ENCODE data around the gene NPW. TPM values are rescaled to one million over a fixed set of nuclear protein-coding genes. Genes with fewer than 3 reads are reported as not detected.

NPW gene
- total RNA-seq, 1 donor from 2014 or later: 0.17 TPM

- DNase-seq: no peak
Observed at GRCh38 chr16:1984347-1985225, 35.0 kb upstream of the NPW start.

DNA sequence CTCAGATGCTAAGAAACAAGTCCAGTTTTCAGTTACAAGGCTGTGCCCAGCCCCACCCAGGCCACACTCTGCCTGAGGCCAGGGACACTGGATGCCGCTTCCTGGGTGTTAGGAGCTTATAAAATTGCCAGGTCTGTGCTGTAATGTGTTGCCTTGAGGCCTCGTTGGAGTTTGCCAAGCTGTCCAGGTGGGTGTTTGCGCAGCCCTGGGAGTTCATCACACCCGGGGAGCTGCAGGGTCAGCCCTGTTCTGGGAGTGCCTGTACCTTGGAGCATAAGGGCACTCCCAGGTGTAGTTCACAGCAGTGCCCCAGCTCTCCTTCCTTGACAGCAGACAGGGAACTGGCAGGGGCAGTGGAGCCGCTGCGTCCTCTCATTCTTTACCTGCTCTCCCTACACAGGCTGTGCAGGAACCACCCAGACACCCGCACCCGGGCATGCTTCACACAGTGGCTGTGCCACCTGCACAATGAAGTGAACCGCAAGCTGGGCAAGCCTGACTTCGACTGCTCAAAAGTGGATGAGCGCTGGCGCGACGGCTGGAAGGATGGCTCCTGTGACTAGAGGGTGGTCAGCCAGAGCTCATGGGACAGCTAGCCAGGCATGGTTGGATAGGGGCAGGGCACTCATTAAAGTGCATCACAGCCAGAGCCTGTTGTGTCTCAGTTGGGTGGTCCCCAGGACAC lies 34.0 kb upstream of the NPW start:
- no peak for DNase-seq

DNA sequence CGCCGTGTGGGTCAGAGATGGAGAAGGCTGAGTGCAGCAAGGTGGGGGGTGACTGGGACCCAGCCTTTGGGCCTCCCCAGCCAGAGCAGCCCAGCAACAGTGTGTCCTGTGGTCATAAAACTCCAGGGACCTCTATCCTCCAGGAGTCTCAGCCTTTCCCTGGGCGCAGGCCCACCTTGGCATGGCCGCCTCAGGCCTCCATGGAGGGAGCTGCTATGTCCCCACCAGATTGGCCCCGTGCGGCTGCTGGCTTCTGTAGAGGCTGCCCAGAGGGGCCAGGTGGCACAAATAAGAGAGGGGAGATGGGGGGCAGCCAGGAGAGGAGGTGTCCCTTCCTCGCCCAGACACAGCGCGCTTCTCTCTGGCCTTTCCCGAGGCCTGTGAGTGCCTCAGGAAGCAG lies 32.4 kb upstream of the NPW start:
- no peak for DNase-seq

DNA sequence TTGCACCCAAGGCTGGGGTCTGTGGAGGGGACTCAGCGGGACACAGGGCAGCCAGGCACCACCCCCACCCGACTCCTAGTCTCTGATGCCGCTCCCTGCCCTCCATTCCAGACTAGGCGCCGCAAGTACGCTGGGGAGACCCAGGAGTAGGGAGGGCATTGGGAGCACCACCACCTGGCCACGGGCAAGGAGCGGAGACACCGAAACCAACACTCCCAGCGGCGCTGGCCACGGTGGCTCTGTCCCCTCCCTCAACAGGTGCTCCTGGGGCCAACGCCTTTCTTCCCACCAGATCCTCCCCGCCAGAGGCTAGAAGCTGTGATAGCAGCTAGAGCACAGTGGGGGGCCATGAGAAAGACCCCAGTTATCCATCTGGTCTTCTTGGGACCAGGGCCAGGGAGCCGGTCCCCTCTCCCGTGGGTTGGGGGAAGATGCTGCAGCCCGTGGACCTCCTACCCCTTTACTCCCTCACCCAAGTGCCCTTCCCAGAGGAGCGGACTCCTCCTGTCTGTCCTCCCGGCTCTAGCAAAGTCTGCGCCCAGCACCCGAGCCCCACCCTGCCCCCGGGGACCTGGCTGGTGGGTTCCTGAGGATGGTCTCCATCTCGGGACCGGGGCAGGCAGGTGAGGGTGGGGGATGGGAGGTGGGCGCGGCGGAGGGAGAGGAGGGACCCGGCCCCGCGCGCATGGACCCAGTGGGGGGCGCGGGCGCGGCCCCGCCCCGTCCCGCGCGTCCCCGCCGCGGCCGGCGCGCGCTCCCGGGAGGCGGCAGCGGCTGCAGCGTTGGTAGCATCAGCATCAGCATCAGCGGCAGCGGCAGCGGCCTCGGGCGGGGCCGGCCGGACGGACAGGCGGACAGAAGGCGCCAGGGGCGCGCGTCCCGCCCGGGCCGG lies 30.1 kb upstream of the NPW start, which contains the start of gene SYNGR3:
Gene SYNGR3, plus strand, starts transcription at position 762 of the 892 bp plus-strand sequence. CDS start 133 bp downstream, outside the sequence.
- DNase-seq: no peak

DNA sequence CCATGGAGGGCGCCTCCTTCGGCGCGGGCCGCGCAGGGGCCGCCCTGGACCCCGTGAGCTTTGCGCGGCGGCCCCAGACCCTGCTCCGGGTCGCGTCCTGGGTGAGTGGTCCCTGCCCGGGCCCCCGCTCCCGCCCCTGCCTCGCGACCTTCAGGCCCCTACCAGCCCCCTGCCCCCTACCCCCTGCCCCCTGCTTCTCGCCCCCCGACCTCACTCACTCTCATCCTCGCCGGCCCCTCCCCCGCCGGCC lies 29.6 kb upstream of the NPW start:
- DNase-seq: no peak

DNA sequence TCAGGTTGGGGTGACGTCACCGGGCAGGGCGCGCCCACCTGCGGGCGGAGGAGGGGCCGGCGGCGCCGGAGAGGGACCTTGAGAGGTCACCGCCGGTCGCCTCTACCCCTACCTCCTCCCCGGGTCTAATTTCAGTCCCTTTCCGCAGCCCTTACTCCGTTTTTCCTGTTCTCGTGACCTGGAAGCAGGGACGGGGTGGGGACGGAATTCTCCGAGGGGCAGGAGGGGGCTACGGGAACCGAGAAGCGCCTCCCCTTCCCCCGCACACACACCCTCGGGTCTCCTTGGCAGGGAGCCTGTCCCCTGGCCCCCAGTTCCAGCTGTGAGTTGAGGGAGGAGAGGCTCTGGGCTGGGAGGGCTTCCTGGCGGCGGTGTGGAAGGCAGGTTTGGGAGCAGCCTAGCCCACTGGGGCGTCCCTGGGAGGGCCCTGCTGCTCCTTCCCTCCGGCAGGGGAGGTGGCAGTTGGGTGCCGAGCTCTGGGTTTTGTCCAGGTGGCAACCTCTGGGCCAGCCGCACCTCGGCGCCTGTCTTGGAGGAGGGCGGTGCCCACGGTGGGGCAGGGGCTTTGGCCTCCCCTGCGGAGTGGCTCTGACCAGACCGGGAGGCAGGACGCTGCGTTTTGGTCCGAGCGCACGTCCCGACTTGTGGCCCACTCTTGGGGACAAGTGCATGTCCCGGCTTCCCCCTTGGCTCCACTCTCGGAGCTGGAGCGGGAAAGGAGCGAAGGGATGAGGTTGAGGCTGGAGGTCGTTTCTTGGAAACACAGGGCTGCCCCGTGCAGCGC lies 29.0 kb upstream of the NPW start:
- DNase-seq: no peak

DNA sequence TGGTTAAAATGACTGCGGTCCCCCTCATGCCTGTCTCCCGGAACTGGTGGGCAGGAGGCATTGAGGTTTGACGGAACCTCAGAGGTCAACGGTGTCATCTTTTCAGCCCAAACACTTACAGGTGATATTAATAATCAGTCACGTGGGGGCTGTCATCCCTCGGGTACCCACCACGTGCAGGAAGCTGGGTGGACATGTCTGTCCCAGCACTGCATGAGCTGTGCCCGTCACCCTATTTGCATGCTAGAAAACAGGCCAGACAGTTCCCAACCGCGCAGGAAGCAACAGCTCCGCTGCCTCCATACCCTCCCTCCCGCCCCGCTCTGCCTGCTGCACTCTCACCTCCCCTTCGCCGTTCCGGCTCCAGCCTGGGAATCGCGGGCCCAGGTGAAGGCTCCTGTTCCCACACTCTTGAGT lies 28.4 kb upstream of the NPW start:
- no peak for DNase-seq

- DNase-seq: no peak
Observed at GRCh38 chr16:1991588-1991947, 28.0 kb upstream of the NPW start.

DNA sequence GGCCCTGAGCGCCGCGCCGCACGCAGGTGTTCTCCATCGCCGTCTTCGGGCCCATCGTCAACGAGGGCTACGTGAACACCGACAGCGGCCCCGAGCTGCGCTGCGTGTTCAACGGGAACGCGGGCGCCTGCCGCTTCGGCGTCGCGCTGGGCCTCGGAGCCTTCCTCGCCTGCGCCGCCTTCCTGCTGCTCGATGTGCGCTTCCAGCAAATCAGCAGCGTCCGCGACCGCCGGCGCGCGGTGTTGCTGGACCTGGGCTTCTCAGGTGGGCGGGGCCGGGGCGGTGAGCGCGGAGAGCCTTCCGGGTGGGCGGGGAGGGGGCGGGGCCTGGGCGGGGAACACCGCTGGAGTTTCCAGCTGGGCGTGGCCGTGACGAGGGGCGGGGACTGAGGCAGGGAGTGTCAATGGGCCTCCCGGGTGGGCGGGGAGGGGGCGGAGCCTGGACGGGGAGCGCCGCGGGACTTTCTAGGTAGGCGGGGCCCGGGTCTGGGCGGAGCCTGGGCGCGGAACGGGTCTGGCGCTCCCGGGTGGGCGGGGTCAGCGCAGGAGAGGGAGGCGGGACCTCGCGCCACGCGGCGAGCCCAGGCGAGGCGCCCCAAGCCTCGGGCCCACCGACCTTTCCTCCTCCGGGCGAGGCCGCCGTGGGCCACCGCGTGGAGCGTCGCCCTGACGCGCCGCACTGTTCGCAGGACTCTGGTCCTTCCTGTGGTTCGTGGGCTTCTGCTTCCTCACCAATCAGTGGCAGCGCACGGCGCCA lies 27.5 kb upstream of the NPW start:
- peak; percentile 93 for DNase-seq

- no peak for DNase-seq
Observed at GRCh38 chr16:1992704-1993317, 26.8 kb upstream of the NPW start.

- no peak for DNase-seq
Observed at GRCh38 chr16:1993731-1994131, 25.9 kb upstream of the NPW start.

DNA sequence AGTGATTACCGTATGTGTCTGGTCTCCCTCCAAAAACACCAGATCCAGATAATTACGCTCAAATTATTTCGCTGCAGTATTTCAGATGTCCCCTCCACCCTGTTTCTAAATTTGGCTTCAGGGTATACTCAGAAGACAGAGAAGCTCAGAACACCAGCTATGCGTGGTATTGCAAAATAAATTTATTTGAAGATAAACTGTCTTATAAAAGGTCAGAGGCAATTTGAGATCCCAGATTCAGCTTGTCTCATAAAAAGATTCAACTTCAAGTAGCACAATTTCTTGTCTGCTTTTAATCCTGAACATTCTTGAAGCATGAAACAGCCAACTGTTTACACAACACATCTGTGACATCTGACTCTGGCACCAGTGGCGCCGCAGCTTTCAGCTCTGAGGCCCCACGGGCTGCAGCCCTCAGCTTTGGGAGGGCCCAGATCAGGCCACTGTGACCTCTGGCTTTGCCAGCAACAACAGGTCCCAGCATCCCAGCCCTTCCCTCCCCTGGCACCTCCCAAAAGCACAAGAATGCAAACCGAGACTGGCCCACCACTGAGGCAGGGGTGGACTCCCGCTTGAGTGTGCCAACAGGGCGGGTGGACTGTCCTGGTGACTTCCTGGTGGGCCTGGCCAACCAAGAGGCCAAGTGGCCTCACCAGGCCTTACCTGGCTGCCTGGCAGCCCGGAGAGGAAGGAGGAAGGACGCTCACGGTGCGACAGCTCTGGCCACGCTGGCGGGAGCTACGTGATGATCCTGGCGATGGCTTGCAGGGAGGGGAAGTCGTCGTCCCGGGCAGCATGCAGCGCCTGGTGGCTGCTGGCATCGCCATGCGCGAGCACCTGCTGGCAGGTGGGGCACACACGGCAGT lies 21.9 kb upstream of the NPW start:
- no peak for DNase-seq

DNA sequence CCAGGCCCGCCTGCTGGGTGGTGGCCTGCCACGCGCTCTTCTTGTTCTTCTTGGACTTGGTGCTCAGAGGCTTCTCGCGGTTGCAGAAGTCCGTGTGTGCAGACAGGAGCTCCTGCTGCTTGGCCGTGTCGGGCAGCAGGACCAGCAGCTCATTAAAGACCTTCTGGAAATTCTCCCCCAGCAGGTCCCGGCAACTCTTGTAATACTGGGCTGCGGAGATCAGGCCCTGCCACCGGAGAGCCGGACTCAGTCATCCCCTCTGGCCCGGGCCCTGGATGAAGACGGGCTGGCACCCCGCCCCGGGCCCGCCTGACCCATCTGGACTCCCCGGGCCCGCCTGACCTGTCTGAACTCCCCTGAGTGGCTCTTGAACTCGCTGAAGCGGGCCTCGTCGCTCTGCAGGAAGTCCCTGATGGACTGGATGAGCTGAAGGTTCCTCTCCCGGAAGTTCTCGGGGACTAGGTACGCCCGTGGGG lies 21.2 kb upstream of the NPW start:
- DNase-seq: no peak

DNA sequence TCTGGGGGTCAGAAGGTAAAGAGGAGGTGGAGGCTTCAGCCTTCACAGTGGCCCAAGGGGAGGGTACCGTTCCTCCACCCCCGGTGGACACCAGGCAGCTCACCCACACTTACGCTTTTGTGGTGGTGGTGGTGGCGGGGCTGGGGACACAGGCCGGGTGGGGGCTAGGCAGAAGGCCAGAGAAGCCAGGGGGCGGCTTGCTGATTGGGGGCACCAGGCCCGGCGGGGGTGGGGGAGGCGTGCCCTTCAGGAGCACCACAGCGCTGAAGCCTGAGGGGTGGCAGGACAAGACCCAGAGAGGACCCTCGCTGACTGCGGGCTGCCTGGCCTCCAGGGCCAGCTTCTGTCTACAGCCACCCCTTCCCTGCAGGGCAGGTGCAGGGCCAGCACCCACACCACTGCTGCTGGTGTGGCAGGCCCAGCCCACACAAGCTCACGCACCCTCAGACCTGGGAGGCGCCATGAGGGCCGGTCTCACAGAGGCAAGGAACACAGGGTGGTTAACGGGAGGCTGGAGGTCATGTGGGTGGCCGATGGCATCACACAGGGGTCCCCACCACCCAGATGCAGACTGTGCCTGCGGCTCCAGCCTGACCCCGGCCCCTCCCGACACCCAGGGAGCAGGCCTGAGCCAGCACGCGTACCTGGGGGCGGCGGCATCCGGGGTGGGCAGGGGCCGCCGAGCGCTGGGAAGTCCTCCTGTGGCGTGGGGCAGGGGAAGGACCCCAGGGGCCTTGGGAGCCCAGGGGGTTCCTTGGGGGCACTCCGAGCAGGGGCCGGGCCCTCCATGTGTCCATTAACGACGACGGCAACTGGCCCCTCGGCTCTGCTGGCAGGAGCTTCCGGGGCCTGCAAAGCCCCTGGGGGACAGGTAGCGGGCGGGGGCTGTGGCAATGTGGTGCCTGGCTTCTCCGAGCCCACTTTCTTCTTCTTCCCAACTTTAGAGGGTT lies 20.5 kb upstream of the NPW start:
- no peak for DNase-seq

GRCh38 chr16:1999866-2000514 lies 19.6 kb upstream of the NPW start:
- DNase-seq: no peak

DNA sequence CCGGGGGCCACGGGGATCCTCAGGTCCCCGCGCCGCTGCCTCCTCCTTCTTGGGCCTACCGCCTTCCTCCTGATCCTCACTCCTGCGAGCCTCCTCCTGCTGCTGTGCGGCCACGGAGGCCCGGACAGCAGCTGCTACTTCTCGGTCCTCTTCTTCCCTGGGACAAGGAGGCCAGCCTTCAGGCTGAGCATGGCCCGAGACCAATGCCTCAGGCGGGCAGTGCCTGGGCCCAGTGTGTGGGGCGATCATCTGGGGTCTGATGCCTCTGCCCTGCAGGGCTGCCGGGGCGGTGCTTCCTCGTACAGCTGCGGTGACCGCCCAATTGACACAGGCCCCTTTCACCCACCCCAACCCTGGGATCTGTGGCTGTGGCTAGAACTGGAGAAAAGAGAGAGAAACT lies 18.6 kb upstream of the NPW start:
- DNase-seq: no peak

DNA sequence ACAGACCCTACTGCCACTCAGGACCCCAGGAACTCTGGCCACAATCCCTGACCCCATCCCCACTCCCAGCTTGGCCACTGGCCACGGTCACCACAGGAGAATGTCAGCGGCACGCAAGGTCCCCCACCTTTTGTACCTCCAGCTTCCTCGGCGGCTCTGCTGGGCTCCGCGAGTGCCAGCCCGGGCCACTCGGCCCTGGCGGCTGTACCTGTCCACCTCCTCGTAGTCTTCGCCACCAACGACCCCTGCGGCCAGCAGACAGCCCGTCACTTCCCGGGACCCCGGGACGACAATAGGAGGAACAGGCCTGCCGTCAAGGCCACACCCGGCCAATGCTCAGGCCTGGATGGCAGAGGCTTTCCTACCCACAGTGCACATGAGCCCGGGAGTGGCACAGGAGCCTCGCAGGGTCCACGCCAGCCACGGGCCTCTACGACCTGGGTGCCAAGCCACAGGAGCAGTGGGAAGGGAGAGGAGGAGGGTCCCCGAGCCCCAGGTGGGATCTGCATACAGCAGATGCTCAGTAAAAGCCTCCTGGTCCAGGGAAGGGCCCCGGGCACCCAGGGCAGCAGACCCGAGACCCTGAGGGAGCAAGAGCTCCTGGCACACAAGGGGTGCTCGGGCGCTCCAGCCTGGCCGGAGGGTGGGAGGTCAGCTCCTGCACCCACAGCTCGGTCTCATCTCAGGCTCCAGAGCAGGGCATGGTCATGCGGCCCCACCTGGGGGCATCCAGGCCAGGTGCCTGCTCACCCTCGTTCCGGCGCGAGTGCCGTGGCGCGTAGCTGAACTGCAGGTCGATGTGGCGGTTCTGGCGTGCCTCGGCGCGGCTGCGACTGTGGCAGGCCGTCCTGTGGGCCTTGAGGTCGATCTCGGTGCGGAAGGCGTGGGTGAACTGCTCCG lies 17.9 kb upstream of the NPW start:
- no peak for DNase-seq
